Lower lobe of right lung (tissue), 2 donors: ENCODE data around the gene FGF8. TPM values are rescaled to one million over a fixed set of nuclear protein-coding genes. Genes with fewer than 3 reads are reported as not detected.
A peak's percentile ranks its signal among the peaks of the same experiment; 100 is the strongest.

Experiments used
- ATAC-seq, 2 donors: fragments of 200-7000 bp; cut with Tn5 transposase; one replicate each; pipeline ENCODE4 v1.9.1; 2020 to 2022; ENCODE audit warnings: mild to moderate bottlenecking in 2 of 2, moderate library complexity in 2 of 2
- DNase-seq: peaks from one replicate; pipeline ENCODE4 v3.0.0-alpha.2; 2020
- H3K27ac ChIP-seq: fragments of 200-600 bp; one replicate; pipeline ENCODE4 v1.8.0; 2022
- H3K27me3 ChIP-seq: fragments of 200-600 bp; one replicate; pipeline ENCODE4 v1.8.0; 2022; ENCODE audit warnings: low read depth
- H3K36me3 ChIP-seq: fragments of 200-600 bp; one replicate; pipeline ENCODE4 v1.8.0; 2022; ENCODE audit warnings: mild to moderate bottlenecking
- H3K4me1 ChIP-seq: fragments of 200-600 bp; one replicate; pipeline ENCODE4 v1.8.0; 2022
- H3K4me3 ChIP-seq: fragments of 200-600 bp; one replicate; pipeline ENCODE4 v1.8.0; 2022; ENCODE audit warnings: mild to moderate bottlenecking
- H3K9me3 ChIP-seq: fragments of 200-600 bp; one replicate; pipeline ENCODE4 v1.8.0; 2022
- CTCF ChIP-seq: fragments of 200-600 bp; IDR thresholded peaks from one replicate; pipeline ENCODE4 v1.8.0; 2022; ENCODE audit warnings: antibody characterized with exemption, mild to moderate bottlenecking
- intact Hi-C: fragments of 100-400 bp; cut with DNase I; formaldehyde crosslinking; loops from one replicate; pipeline ENCODE4 v1.11.0; 2022
- total RNA-seq: library from RNA; stranded (reverse); fragmentation: NEBNext Ultra II Directional; extraction: Animal tissue kit (Norgen Biotek cat#: 25700); gene quantifications from one replicate; pipeline ENCODE4 v1.2.1, GENCODE V29; 2021
- donor health status: DM: no; HTN: yes; CAD: no; lungs with severe emphysema.

FGF8 gene
- total RNA-seq, 1 donor from 2014 or later, result not detected

- no peak overlapping the region for H3K4me3 ChIP-seq
- peaks cover 26% of the 10 kb centered on the region for H3K27me3 ChIP-seq
- peaks cover 57% of the 10 kb centered on the region for H3K4me1 ChIP-seq
- H3K9me3 ChIP-seq, result no peaks in the 10 kb centered on the region
- no peak for DNase-seq
- no peak for ATAC-seq
- H3K27ac ChIP-seq, result no peak overlapping the region
- TF ChIP-seq CTCF, result no peak
- H3K36me3 ChIP-seq, result peaks cover 26% of the 10 kb centered on the region
- intact Hi-C loops, result no loop called here
Measured at GRCh38 chr10:101781655-101781983, 5.7 kb upstream of the FGF8 start.

GRCh38 chr10:101780818-101781654 is 5.1 kb upstream of the FGF8 start:
- H3K4me1 ChIP-seq, result peaks cover 62% of the 10 kb centered on the region
- no peak overlapping the region for H3K27ac ChIP-seq
- peak; percentile 75 for DNase-seq
- H3K4me3 ChIP-seq, result no peak overlapping the region
- H3K9me3 ChIP-seq, result no peaks in the 10 kb centered on the region
- TF ChIP-seq CTCF, result peak; percentile 91
- ATAC-seq, result peak; percentile 74 to 83
- H3K36me3 ChIP-seq, result peaks cover 20% of the 10 kb centered on the region
- intact Hi-C loops, result no loop called here
- H3K27me3 ChIP-seq, result peaks cover 32% of the 10 kb centered on the region

GRCh38 chr10:101780187-101780817 is 4.4 kb upstream of the FGF8 start:
- H3K36me3 ChIP-seq, result peaks cover 13% of the 10 kb centered on the region
- no peak for ATAC-seq
- TF ChIP-seq CTCF, result no peak
- intact Hi-C loops, result no loop called here
- H3K4me1 ChIP-seq, result peaks cover 65% of the 10 kb centered on the region
- no peak for DNase-seq
- no peaks in the 10 kb centered on the region for H3K9me3 ChIP-seq
- peaks cover 35% of the 10 kb centered on the region for H3K27me3 ChIP-seq
- no peak overlapping the region for H3K27ac ChIP-seq
- H3K4me3 ChIP-seq, result peak overlapping the region; percentile 56

GRCh38 chr10:101779544-101780186 is 3.8 kb upstream of the FGF8 start:
- ATAC-seq (peak; percentile 85 to 87), DNase-seq (peak; percentile 89)
- H3K36me3 ChIP-seq, result peaks cover 6% of the 10 kb centered on the region
- H3K27me3 ChIP-seq, result peaks cover 42% of the 10 kb centered on the region
- H3K27ac ChIP-seq, result no peak overlapping the region
- intact Hi-C loops, result no loop called here
- H3K4me1 ChIP-seq, result peaks cover 68% of the 10 kb centered on the region
- H3K4me3 ChIP-seq, result peak overlapping the region; percentile 56
- no peaks in the 10 kb centered on the region for H3K9me3 ChIP-seq
- TF ChIP-seq CTCF, result peak; percentile 91

- ATAC-seq (peak; percentile 27 to 52), DNase-seq (peak; percentile 53)
- no peaks in the 10 kb centered on the region for H3K36me3 ChIP-seq
- peak overlapping the region; percentile 56 for H3K4me3 ChIP-seq
- H3K27me3 ChIP-seq, result peaks cover 49% of the 10 kb centered on the region
- H3K9me3 ChIP-seq, result no peaks in the 10 kb centered on the region
- TF ChIP-seq CTCF, result no peak
- H3K4me1 ChIP-seq, result peaks cover 70% of the 10 kb centered on the region
- intact Hi-C loops, result no loop called here
- H3K27ac ChIP-seq, result no peak overlapping the region
Measured at GRCh38 chr10:101778781-101779543, 3.0 kb upstream of the FGF8 start.
